Neural cell (in vitro differentiated cells): ENCODE data around the gene PLA2G12A. TPM values are rescaled to one million over a fixed set of nuclear protein-coding genes. Genes with fewer than 3 reads are reported as not detected.
A peak's percentile ranks its signal among the peaks of the same experiment; 100 is the strongest.

Experiments
- H2AFZ ChIP-seq: fragments of 200-600, 300-800 bp; sonication (generic), shearing (Covaris generic); 2 replicates; pipeline ENCODE4 v1.6.0; 2014; ENCODE audit warnings: low read depth, mild to moderate bottlenecking, antibody characterized with exemption, low read length, moderate library complexity
- H3F3A ChIP-seq: fragments of 200-600 bp; shearing (Covaris generic); 2 replicates; pipeline ENCODE4 v1.6.1; 2016; ENCODE audit warnings: mild to moderate bottlenecking, moderate library complexity, mixed read lengths, antibody characterized with exemption, low read length; ENCODE audit not compliant: insufficient read depth, poor library complexity, severe bottlenecking
- H3K27ac ChIP-seq: fragments of 200-600, 300-800 bp; sonication (generic), shearing (Covaris generic); 2 replicates; pipeline ENCODE4 v1.5.1; 2014; ENCODE audit warnings: mild to moderate bottlenecking, low read length, moderate library complexity
- H3K27me3 ChIP-seq: fragments of 300-800, 200-600 bp; sonication (generic), shearing (Covaris generic); 2 replicates; pipeline ENCODE4 v1.6.0; 2014; ENCODE audit warnings: mild to moderate bottlenecking, low read depth, low read length, moderate library complexity; ENCODE audit not compliant: insufficient read depth
- H3K36me3 ChIP-seq: fragments of 300-800, 200-600 bp; sonication (generic), shearing (Covaris generic); 2 replicates; pipeline ENCODE4 v1.5.1; 2014; ENCODE audit warnings: mild to moderate bottlenecking, antibody characterized with exemption, low read length, moderate library complexity; ENCODE audit not compliant: insufficient read depth
- H3K4me2 ChIP-seq: fragments of 300-800, 200-600 bp; sonication (generic), shearing (Covaris generic); 2 replicates; pipeline ENCODE4 v1.6.0; 2014; ENCODE audit warnings: mild to moderate bottlenecking, low read length
- H3K4me3 ChIP-seq: fragments of 300-800, 200-600 bp; sonication (generic), shearing (Covaris generic); 2 replicates; pipeline ENCODE4 v1.5.1; 2014; ENCODE audit warnings: mild to moderate bottlenecking, low read length, moderate library complexity
- H3K79me2 ChIP-seq: fragments of 200-600 bp; shearing (Covaris generic); replicated peaks from 2 replicates; pipeline ENCODE4 v1.6.0; 2014; ENCODE audit warnings: mild to moderate bottlenecking, low read length, moderate library complexity; ENCODE audit not compliant: insufficient read depth
- H3K9ac ChIP-seq: fragments of 300-800, 200-600 bp; sonication (generic), shearing (Covaris generic); 2 replicates; pipeline ENCODE4 v1.6.1; 2016; ENCODE audit warnings: mild to moderate bottlenecking, low read length, mixed read lengths
- H3K9me2 ChIP-seq: fragments of 200-600 bp; shearing (Covaris generic); 2 replicates; pipeline ENCODE4 v1.6.1; 2016; ENCODE audit warnings: mild to moderate bottlenecking, low read length, mixed read lengths; ENCODE audit not compliant: insufficient read depth
- H3K9me3 ChIP-seq: fragments of 200-600, 300-800 bp; sonication (generic), shearing (Covaris generic); 2 replicates; pipeline ENCODE4 v1.6.1; 2016; ENCODE audit warnings: mild to moderate bottlenecking, mixed run types, low read length, moderate library complexity, mixed read lengths
- H4K20me1 ChIP-seq: fragments of 200-600 bp; shearing (Covaris generic); 2 replicates; pipeline ENCODE4 v1.6.1; 2016; ENCODE audit warnings: mild to moderate bottlenecking, mixed run types; ENCODE audit not compliant: insufficient read depth
- CTCF ChIP-seq: fragments of 450-650 bp; IDR thresholded peaks from 2 replicates; pipeline ENCODE4 v1.5.1; 2014; ENCODE audit warnings: antibody characterized with exemption, mild to moderate bottlenecking, moderate library complexity; ENCODE audit not compliant: poor library complexity, severe bottlenecking
- EP300 ChIP-seq: fragments of 450-650 bp; conservative IDR thresholded peaks from 2 replicates; pipeline ENCODE4 v1.6.1; 2014; ENCODE audit warnings: antibody characterized with exemption, mild to moderate bottlenecking, moderate library complexity; ENCODE audit not compliant: poor library complexity, severe bottlenecking
- EZH2 ChIP-seq: fragments of 200-600, 300-800 bp; shearing (Covaris generic), sonication (generic); IDR thresholded peaks from 2 replicates; pipeline ENCODE4 v1.6.1; 2014; ENCODE audit warnings: antibody characterized with exemption, low read length, borderline replicate concordance, mild to moderate bottlenecking; ENCODE audit not compliant: insufficient read depth, poor library complexity, severe bottlenecking
- MXI1 ChIP-seq: fragments of 450-650 bp; conservative IDR thresholded peaks from 2 replicates; pipeline ENCODE4 v1.6.1; 2014; ENCODE audit warnings: antibody characterized with exemption, mild to moderate bottlenecking; ENCODE audit not compliant: poor library complexity, severe bottlenecking
- POLR2AphosphoS5 ChIP-seq: IDR thresholded peaks from 2 replicates; pipeline ENCODE4 v1.6.1; 2012
- RAD21 ChIP-seq: fragments of 450-650 bp; conservative IDR thresholded peaks from 2 replicates; pipeline ENCODE4 v1.6.1; 2014; ENCODE audit warnings: antibody characterized with exemption, mild to moderate bottlenecking, moderate library complexity
- SMC3 ChIP-seq: fragments of 450-650 bp; conservative IDR thresholded peaks from 2 replicates; pipeline ENCODE4 v1.6.1; 2014; ENCODE audit warnings: antibody characterized with exemption, mild to moderate bottlenecking, moderate library complexity; ENCODE audit not compliant: poor library complexity
- TAF1 ChIP-seq: IDR thresholded peaks from 2 replicates; pipeline ENCODE4 v1.6.1; 2012; ENCODE audit warnings: low read depth
- polyA plus RNA-seq: library from polyadenylated mRNA; depleted of rRNA; stranded (reverse); fragments of >200 nt; gene quantifications from 2 replicates; pipeline ENCODE4 v1.2.3, GENCODE V29; 2014
- TF ChIP-seq, protein P1 (sequence below): IDR thresholded peaks from 2 replicates; pipeline ENCODE4 v1.6.1; 2012; ENCODE audit warnings: borderline replicate concordance

PLA2G12A gene
- polyA plus RNA-seq, 1 donor from 2014 or later, result 31.2 TPM

DNA sequence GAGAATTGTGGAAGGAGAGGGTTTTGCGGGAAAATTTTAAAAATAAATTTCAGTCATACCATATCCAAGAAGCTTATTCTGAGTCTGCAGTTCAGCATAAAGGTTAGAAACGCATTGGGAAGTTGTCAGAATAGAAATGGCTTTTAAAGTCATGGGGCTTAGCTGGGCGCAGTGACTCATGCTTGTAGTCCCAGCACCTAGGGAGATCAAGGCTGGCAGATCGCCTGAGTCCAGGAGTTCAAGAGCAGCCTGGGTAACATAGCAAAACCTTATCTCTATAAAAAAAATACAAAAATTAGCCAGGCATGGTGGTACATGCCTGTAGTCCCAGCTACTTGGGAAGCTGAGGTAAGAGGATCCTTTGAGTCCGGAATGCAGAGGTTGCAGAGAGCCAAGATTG, 3.9 kb upstream of the PLA2G12A start:
- H3K4me3 ChIP-seq, result no peak overlapping the region
- H3K27ac ChIP-seq, result no peak overlapping the region

DNA sequence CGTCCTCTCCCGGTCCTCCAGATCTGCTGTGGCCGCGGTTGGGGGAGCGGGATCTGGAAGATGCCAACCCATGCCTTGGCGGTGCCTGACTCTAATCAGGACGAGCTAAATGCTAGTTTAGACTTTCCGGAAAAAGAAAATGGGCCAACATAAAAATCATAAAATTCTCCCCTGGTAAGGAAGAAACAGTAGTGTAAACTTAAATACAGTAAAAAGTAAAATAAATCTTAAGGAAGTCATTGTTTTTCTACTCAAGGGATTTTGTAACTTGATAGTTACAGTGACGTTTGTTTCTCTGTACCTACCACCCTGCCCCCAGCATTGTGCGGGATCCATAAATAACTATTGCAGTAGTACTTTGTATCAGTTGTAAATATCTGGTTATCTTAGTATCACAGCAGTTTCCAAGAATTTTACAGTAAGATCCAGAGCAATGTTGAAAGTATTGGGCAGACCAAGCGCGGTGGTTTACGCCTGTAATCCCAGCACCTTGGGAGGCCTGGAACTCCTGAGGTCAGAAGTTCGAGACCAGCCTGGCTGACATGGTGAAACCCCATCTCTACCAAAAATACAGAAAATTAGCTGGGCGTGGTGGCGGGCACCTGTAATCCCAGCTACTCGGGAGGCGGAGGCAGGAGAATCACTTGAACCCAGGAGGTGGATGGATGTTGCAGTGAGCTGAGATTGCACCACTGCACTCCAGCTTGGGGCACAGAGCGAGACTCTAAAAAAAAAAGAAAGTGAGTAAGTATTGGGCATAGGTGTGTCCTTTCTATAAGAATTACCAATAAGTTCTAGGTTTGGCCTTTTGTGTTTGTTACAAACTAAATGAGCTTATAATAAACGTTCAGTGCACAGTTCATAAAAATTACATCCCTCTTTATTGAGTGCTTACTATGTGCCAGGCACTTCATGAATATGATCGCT, 1.0 kb upstream of the PLA2G12A start:
- Histone ChIP-seq H4K20me1 (no peaks in the 10 kb centered on the region), H3F3A (no peaks in the 10 kb centered on the region), H3K9me2 (no peaks in the 10 kb centered on the region), H3K27ac (no peak overlapping the region), H3K4me3 (peak overlapping the region; percentile 73), H2AFZ (peak overlapping the region; percentile 56), H3K4me2 (peak overlapping the region; percentile 62), H3K9me3 (no peaks in the 10 kb centered on the region), H3K79me2 (peaks cover 3% of the 10 kb centered on the region), H3K9ac (no peak overlapping the region), H3K27me3 (no peaks in the 10 kb centered on the region), H3K36me3 (no peaks in the 10 kb centered on the region)
- TF ChIP-seq EZH2, result no peak
- TF ChIP-seq SMC3, result no peak
- no peak for TF ChIP-seq MXI1

More for the DNA sequence above, 3.9 kb upstream of the PLA2G12A start:
- H3K9me2 ChIP-seq, result no peaks in the 10 kb centered on the region
- no peaks in the 10 kb centered on the region for H3K79me2 ChIP-seq
- no peak overlapping the region for H2AFZ ChIP-seq
- H3K27me3 ChIP-seq, result no peaks in the 10 kb centered on the region
- no peak overlapping the region for H3K4me2 ChIP-seq
- H3K9me3 ChIP-seq, result no peaks in the 10 kb centered on the region
- H4K20me1 ChIP-seq, result no peaks in the 10 kb centered on the region
- H3K9ac ChIP-seq, result no peak overlapping the region
- TF ChIP-seq TAF1 (no peak), SMC3 (no peak), EZH2 (no peak), POLR2AphosphoS5 (no peak), CTCF (no peak), RAD21 (no peak), MXI1 (no peak), EP300 (no peak)
- TF ChIP-seq, protein P1, sequence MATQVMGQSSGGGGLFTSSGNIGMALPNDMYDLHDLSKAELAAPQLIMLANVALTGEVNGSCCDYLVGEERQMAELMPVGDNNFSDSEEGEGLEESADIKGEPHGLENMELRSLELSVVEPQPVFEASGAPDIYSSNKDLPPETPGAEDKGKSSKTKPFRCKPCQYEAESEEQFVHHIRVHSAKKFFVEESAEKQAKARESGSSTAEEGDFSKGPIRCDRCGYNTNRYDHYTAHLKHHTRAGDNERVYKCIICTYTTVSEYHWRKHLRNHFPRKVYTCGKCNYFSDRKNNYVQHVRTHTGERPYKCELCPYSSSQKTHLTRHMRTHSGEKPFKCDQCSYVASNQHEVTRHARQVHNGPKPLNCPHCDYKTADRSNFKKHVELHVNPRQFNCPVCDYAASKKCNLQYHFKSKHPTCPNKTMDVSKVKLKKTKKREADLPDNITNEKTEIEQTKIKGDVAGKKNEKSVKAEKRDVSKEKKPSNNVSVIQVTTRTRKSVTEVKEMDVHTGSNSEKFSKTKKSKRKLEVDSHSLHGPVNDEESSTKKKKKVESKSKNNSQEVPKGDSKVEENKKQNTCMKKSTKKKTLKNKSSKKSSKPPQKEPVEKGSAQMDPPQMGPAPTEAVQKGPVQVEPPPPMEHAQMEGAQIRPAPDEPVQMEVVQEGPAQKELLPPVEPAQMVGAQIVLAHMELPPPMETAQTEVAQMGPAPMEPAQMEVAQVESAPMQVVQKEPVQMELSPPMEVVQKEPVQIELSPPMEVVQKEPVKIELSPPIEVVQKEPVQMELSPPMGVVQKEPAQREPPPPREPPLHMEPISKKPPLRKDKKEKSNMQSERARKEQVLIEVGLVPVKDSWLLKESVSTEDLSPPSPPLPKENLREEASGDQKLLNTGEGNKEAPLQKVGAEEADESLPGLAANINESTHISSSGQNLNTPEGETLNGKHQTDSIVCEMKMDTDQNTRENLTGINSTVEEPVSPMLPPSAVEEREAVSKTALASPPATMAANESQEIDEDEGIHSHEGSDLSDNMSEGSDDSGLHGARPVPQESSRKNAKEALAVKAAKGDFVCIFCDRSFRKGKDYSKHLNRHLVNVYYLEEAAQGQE, result no peak
- H3K36me3 ChIP-seq, result no peaks in the 10 kb centered on the region
- no peaks in the 10 kb centered on the region for H3F3A ChIP-seq
